ENCODE data around the gene NECTIN1. TPM values are rescaled to one million over a fixed set of nuclear protein-coding genes. Genes with fewer than 3 reads are reported as not detected.

The NECTIN1 gene, protein sequence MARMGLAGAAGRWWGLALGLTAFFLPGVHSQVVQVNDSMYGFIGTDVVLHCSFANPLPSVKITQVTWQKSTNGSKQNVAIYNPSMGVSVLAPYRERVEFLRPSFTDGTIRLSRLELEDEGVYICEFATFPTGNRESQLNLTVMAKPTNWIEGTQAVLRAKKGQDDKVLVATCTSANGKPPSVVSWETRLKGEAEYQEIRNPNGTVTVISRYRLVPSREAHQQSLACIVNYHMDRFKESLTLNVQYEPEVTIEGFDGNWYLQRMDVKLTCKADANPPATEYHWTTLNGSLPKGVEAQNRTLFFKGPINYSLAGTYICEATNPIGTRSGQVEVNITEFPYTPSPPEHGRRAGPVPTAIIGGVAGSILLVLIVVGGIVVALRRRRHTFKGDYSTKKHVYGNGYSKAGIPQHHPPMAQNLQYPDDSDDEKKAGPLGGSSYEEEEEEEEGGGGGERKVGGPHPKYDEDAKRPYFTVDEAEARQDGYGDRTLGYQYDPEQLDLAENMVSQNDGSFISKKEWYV
- total RNA-seq: 85.3 and 161 TPM in 2 replicates

DNA sequence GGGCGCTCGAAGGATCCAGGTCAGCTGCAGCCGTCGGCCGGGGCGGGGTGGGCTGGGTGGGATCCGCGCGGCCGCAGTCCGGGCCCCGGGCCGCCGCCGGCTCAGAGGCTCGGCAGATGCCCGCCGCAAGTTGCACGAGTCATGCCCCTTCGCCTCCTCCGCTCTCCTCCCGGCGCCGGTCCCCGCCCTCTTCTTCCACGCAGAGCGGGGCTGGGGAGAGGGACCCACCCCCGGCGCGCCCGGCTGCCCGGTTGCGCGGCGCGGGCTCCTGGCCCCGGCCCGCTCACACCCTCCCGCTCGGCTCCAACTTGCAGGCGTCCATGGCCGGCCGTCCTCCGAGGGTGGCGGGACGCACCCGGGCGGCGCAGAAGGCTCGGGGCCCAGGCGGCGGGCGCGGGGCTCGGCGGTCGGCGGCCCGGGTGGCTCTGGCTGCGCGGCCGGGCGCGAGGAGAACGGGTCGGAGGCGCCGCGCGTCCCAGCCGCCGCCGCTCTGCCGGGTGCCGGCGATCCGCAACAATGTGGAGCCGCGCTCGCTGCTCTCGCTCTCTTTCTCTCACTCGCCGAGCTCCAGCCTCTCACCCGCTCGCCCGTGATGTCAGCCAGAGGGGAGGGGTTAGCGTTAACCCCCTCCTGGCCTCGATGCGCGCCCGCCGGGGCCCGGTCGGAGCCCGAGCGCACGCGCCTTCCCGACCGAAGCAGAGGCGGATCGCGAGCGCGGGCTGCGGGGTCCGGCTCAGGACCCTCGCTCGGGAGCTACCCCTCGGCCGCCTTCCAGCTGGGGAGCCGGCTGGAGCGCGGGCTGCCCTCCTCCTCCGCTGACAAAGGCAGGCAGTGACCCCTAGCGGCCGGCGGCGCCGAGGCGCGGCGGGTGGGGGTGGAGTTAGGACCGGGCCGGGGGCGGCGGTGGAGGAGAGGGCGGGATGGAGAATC, at the start of gene NECTIN1:
Gene NECTIN1, minus strand, starts transcription at position 550 of the 930 bp plus-strand sequence. CDS start 647 bp downstream, outside the sequence.
- Histone ChIP-seq H3K4me3 (ENCODE audit: low read depth, low read length) (peak within 1 kb of the TSS; percentile 98), H3K27me3 (ENCODE audit: control insufficient read depth, insufficient read depth, low read length) (no peaks in the 10 kb centered on the region), H3K36me3 (ENCODE audit: control insufficient read depth, insufficient read depth, low read length) (peaks cover 24% of the 10 kb centered on the region)
- DNase-seq (ENCODE audit: low read depth) (peak; percentile 64), FAIRE-seq (no peak)
- TF ChIP-seq, protein P1, sequence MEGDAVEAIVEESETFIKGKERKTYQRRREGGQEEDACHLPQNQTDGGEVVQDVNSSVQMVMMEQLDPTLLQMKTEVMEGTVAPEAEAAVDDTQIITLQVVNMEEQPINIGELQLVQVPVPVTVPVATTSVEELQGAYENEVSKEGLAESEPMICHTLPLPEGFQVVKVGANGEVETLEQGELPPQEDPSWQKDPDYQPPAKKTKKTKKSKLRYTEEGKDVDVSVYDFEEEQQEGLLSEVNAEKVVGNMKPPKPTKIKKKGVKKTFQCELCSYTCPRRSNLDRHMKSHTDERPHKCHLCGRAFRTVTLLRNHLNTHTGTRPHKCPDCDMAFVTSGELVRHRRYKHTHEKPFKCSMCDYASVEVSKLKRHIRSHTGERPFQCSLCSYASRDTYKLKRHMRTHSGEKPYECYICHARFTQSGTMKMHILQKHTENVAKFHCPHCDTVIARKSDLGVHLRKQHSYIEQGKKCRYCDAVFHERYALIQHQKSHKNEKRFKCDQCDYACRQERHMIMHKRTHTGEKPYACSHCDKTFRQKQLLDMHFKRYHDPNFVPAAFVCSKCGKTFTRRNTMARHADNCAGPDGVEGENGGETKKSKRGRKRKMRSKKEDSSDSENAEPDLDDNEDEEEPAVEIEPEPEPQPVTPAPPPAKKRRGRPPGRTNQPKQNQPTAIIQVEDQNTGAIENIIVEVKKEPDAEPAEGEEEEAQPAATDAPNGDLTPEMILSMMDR (IDR thresholded peaks at IDR 0.05; ENCODE audit: insufficient read depth, low read length, severe bottlenecking): peak; percentile 81

DNA sequence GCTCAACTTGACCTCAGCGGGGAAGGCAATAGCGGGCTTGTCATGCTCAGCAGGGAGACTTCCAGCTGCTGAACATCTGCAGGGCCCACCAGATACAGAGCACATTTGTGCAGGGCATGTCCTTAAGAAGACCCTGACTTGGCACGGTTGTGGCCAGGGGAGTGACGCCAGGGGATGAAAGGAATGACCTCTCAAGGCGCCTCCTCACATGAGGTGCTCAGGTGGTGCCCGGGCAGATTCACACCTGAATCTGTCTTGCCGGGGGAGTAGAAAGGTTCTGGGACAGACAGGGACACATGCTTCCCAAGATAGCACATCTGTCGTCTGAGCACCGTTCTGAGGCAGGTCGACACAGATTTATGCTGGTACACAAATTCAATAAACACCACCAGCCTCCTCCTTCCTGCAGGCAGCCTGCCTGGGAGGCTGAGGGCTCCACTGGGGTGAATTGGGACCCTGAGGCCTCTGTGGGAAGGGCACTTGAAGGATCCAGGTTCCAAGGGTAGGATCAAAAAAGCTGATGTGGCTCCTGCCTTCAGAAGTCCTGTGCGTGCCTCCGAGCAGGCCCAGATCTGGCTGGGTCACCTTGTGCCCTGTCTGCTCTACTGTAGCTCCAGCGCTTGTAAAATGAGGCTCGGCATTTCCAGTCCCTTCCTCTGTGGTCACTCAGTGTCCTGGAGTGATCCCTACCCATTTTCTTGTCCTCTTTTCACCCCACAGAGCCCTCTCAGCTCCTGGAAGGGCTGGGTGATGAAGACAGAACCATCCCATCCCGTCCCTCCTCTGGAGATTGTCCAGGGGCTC, 49.6 kb upstream of the NECTIN1 start:
- Histone ChIP-seq H3K27me3 (ENCODE audit: control insufficient read depth, insufficient read depth, low read length) (peaks cover 4% of the 10 kb centered on the region), H3K4me3 (ENCODE audit: low read depth, low read length) (no peak overlapping the region), H3K36me3 (ENCODE audit: control insufficient read depth, insufficient read depth, low read length) (no peaks in the 10 kb centered on the region)
- DNase-seq (ENCODE audit: low read depth): no peak
- FAIRE-seq: peak; percentile 32
- TF ChIP-seq, protein P1 (IDR thresholded peaks at IDR 0.05; ENCODE audit: insufficient read depth, low read length, severe bottlenecking): no peak

DNA sequence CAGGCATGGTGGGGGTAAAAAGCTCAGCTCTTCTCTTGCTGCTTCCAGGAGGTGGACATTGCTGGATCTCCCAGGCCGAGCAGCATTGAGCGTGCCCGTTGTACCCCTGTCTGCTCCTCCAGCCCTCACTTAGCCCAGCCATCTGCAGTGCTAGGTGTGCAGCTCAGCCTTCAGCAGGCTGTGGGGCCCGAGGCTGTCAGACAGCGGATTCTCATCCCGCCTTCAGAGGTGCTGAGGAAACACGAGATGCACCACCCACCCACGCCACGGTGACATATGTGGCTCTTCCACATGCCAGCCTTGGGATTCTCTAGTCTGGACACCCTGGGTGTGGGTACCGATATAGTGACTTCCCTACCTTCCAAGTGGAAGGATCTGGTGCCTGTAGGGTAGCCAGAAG, 48.9 kb upstream of the NECTIN1 start:
- DNase-seq (ENCODE audit: low read depth) (no peak), FAIRE-seq (no peak)
- peaks cover 4% of the 10 kb centered on the region for H3K27me3 ChIP-seq (ENCODE audit: control insufficient read depth, insufficient read depth, low read length)

DNA sequence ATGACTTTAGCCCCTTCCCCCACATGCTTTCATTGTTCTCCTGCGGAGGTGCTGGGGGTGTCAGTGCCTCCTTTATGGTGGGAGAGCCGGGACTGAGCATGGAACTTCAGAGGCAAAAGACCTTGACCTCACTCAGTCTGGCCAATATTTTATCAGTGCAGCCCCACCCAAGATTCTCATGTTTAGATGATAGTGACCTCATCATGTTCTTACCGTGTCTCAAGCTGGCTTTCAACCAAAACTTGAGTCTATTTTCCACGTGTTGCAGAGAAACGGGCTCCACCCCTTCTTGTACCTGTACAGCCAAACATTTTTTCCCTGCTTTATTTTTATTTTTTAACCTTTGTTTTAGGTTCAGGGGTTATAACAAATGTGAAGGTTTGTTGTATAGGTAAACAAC, 47.7 kb upstream of the NECTIN1 start:
- H3K4me3 ChIP-seq (ENCODE audit: low read depth, low read length): no peak overlapping the region
- TF ChIP-seq, protein P1 (IDR thresholded peaks at IDR 0.05; ENCODE audit: insufficient read depth, low read length, severe bottlenecking): no peak
- FAIRE-seq (no peak), DNase-seq (ENCODE audit: low read depth) (no peak)
- H3K27me3 ChIP-seq (ENCODE audit: control insufficient read depth, insufficient read depth, low read length): peaks cover 2% of the 10 kb centered on the region
- no peaks in the 10 kb centered on the region for H3K36me3 ChIP-seq (ENCODE audit: control insufficient read depth, insufficient read depth, low read length)

More for the DNA sequence above, 48.9 kb upstream of the NECTIN1 start:
- TF ChIP-seq, protein P1 (IDR thresholded peaks at IDR 0.05; ENCODE audit: insufficient read depth, low read length, severe bottlenecking): no peak
- Histone ChIP-seq H3K4me3 (ENCODE audit: low read depth, low read length) (no peak overlapping the region), H3K36me3 (ENCODE audit: control insufficient read depth, insufficient read depth, low read length) (no peaks in the 10 kb centered on the region)

DNA sequence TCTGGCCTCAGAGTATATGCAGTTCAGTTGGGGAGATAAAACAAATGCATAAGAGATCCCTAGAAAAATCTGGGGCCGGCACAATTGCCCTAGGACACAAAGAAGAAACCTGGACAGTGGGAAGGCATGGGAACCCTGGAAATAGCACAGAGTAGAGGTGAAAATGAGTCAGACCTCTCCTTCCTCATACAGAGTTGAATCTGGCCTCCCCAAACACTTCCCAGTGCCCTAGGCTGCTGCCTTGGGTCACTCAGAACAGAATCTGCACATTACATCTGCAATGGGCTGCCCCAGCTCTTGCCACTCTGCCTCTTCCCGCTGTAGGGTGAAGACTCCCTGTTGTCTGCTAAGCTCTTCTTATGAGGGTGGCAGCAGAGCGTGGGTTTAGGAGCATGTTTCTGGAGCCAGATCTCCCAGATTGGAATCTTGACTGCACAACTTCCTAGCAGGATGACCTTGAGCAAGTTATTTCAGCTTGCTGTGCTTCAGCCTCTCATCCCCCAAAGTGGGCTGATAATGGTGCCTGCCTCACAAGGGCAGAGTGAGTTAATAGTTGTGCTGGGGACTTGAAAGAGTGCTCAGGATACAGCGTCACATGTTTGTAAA, 47.1 kb upstream of the NECTIN1 start:
- peaks cover 2% of the 10 kb centered on the region for H3K27me3 ChIP-seq (ENCODE audit: control insufficient read depth, insufficient read depth, low read length)
- FAIRE-seq: no peak

More for the DNA sequence above, 47.1 kb upstream of the NECTIN1 start:
- TF ChIP-seq, protein P1 (IDR thresholded peaks at IDR 0.05; ENCODE audit: insufficient read depth, low read length, severe bottlenecking): no peak
- DNase-seq (ENCODE audit: low read depth): no peak
- Histone ChIP-seq H3K36me3 (ENCODE audit: control insufficient read depth, insufficient read depth, low read length) (no peaks in the 10 kb centered on the region), H3K4me3 (ENCODE audit: low read depth, low read length) (no peak overlapping the region)
